CD4-positive, CD25-positive, alpha-beta regulatory T cell (primary cell): ENCODE data around the gene HDAC9. TPM values are rescaled to one million over a fixed set of nuclear protein-coding genes. Genes with fewer than 3 reads are reported as not detected.
A peak's percentile ranks its signal among the peaks of the same experiment; 100 is the strongest.
"Not testable (repeated sequence)": the region's sequence is repeated elsewhere in the genome, so short reads cannot be mapped to it uniquely, and the experiment has no call there.

Source experiments
- ATAC-seq, 2 donors: fragments of 150-1000 bp; cut with Tn5 transposase; one replicate each; pipeline ENCODE4 v1.10.0; 2021; ENCODE audit warnings: low read depth in 2 of 2, moderate number of reproducible peaks in 2 of 2, moderate library complexity in 1 of 2
- DNase-seq, 3 donors: peaks; one replicate each; pipeline versions ENCODE4 v3.0.0 to v3.0.0-alpha.2; 2012 to 2022; ENCODE audit warnings: mixed read lengths in 1 of 3
- H3K27ac ChIP-seq: one replicate; pipeline ENCODE4 v1.7.0; 2013; ENCODE audit warnings: mild to moderate bottlenecking, low read length; ENCODE audit not compliant: insufficient read depth, poor library complexity, severe bottlenecking
- H3K27me3 ChIP-seq: one replicate; pipeline ENCODE4 v1.7.0; 2013; ENCODE audit warnings: low read length; ENCODE audit not compliant: control insufficient read depth, insufficient read depth
- H3K36me3 ChIP-seq: one replicate; pipeline ENCODE4 v1.7.0; 2013; ENCODE audit warnings: mild to moderate bottlenecking, low read length, moderate library complexity; ENCODE audit not compliant: control insufficient read depth, insufficient read depth
- H3K4me1 ChIP-seq: 2 replicates; pipeline ENCODE4 v1.7.0; 2013; ENCODE audit warnings: mild to moderate bottlenecking, low read length; ENCODE audit not compliant: insufficient read depth, control insufficient read depth, poor library complexity, severe bottlenecking
- H3K4me3 ChIP-seq: one replicate; pipeline ENCODE4 v1.7.0; 2013; ENCODE audit warnings: low read depth, mild to moderate bottlenecking, low read length, moderate library complexity
- H3K9me3 ChIP-seq, 2 experiments: 1 replicate in 1 of 2; 2 replicates in 1 of 2; pipeline ENCODE4 v1.7.0; 2013; ENCODE audit warnings: low read length in 2 of 2, mild to moderate bottlenecking in 1 of 2, moderate library complexity in 1 of 2; ENCODE audit not compliant: control insufficient read depth in 2 of 2
- H3K27ac Mint-ChIP-seq, 3 donors: one replicate each; pipeline ENCODE4 v1.8.0; 2020 to 2022; ENCODE audit warnings: mild to moderate bottlenecking in 3 of 3, mixed read lengths in 3 of 3, moderate library complexity in 2 of 3
- H3K27me3 Mint-ChIP-seq: one replicate; pipeline ENCODE4 v1.8.0; 2022; ENCODE audit warnings: mild to moderate bottlenecking, mixed read lengths
- H3K36me3 Mint-ChIP-seq: one replicate; pipeline ENCODE4 v1.8.0; 2020; ENCODE audit warnings: mixed read lengths
- H3K4me1 Mint-ChIP-seq, 4 donors: one replicate each; pipeline ENCODE4 v1.8.0; 2020 to 2022; ENCODE audit warnings: mixed read lengths in 4 of 4, mild to moderate bottlenecking in 1 of 4
- H3K4me3 Mint-ChIP-seq, 4 donors: one replicate each; pipeline ENCODE4 v1.8.0; 2020 to 2022; ENCODE audit warnings: mild to moderate bottlenecking in 4 of 4, mixed read lengths in 4 of 4, moderate library complexity in 3 of 4
- H3K9me3 Mint-ChIP-seq, 7 donors: one replicate each; pipeline ENCODE4 v1.8.0; 2020 to 2022; ENCODE audit warnings: mixed read lengths in 7 of 7, mild to moderate bottlenecking in 3 of 7, moderate library complexity in 2 of 7
- polyA plus RNA-seq, 4 donors: library from polyadenylated mRNA; unstranded; fragments of 300-500 nt; fragmentation: Illumina TruSeq; gene quantifications; one replicate each; pipeline ENCODE4 v1.2.3, GENCODE V29; 2021
- total RNA-seq: library from RNA; stranded (reverse); gene quantifications from one replicate; pipeline ENCODE4 v1.2.3, GENCODE V29; 2022

The HDAC9 gene
- total and polyA plus RNA-seq, 5 donors from 2014 or later = 4.1 to 23.7 (median 10.4) TPM

DNA sequence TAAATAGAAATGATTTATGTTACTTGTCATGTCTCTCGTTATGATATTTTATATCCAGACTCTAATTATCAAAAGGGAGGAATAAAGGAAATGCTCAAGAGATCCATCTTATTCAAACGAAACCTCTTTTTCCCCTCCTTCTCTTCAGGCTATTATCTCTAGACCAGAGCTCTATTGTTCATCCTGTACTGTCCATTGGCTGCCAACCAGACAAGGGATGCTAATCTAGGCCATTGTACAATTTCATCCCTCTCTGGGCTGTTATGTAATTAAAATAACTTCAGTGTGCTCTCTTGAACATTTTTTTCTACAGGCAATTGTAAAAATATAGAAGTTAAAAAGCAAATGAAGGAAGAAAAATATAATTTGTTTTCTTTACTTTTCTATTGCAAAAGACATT lies 220.4 kb downstream of the HDAC9 start:
- no peaks in the 10 kb centered on the region for H3K36me3 ChIP-seq
- Mint-ChIP-seq H3K27me3 (no peaks in the 10 kb centered on the region), H3K4me1 (no peaks in the 10 kb centered on the region), H3K27ac (no peak overlapping the region), H3K9me3 (peaks cover 0 to 7% (median 3%) of the 10 kb centered on the region in 7 donors), H3K4me3 (no peak overlapping the region), H3K36me3 (no peaks in the 10 kb centered on the region)
- H3K27ac ChIP-seq = no peak overlapping the region
- DNase-seq (no peak), ATAC-seq (no peak)
- no peaks in the 10 kb centered on the region for H3K9me3 ChIP-seq
- H3K4me1 ChIP-seq = no peaks in the 10 kb centered on the region
- H3K4me3 ChIP-seq = no peak overlapping the region
- no peaks in the 10 kb centered on the region for H3K27me3 ChIP-seq

DNA sequence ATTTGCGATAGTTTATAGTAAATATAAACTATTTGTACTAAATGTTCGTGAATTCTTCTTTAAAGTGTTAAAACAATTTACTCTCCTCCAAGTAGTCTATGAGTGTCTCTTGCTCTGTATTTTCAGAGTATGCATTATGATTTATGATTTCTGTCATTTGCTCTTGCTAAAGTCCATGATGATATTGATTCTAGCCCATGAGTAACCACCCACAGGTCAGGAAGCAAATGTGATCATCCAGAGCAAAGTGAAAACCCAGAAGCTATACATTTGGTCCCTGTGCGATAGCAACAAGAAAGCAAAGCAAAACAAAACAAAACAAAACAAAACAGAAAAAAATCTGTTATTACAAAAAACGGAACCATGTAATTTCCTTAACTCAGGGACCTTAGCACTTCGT lies 225.9 kb downstream of the HDAC9 start:
- Mint-ChIP-seq H3K27me3 (no peaks in the 10 kb centered on the region), H3K4me1 (no peaks in the 10 kb centered on the region), H3K4me3 (no peak overlapping the region), H3K27ac (peak overlapping the region in 1 of 3 donors; percentile 2), H3K36me3 (no peaks in the 10 kb centered on the region), H3K9me3 (peaks cover 0 to 5% (median 0%) of the 10 kb centered on the region in 7 donors)
- Histone ChIP-seq H3K4me1 (no peaks in the 10 kb centered on the region), H3K36me3 (no peaks in the 10 kb centered on the region), H3K27ac (no peak overlapping the region), H3K4me3 (no peak overlapping the region), H3K9me3 (no peaks in the 10 kb centered on the region), H3K27me3 (no peaks in the 10 kb centered on the region)
- DNase-seq (no peak), ATAC-seq (no peak)

DNA sequence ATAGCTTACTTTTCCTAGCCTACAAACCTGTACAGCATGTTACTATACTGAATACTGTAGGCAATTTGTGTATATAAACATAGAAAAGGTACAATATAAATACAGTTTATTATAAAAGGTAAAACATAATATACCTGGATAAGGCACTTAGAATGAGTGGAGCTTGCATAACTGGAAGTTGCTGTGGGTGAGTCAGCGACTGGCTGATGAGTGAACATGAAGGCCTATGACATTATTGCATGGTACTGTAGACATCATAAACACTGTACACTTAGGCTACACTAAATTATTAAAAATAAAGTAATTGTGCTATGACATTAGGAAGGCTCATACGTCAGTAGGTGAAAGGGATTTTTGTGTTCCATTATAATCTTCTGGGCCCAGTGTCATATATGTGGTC lies 228.8 kb downstream of the HDAC9 start:
- H3K4me3 ChIP-seq = no peak overlapping the region
- no peaks in the 10 kb centered on the region for H3K36me3 ChIP-seq
- H3K4me1 ChIP-seq = no peaks in the 10 kb centered on the region
- H3K27me3 Mint-ChIP-seq = no peaks in the 10 kb centered on the region
- H3K36me3 Mint-ChIP-seq = no peaks in the 10 kb centered on the region
- ATAC-seq (no peak), DNase-seq (no peak)
- H3K27ac ChIP-seq = no peak overlapping the region
- H3K27ac Mint-ChIP-seq = no peak overlapping the region
- peaks cover 0 to 5% (median 0%) of the 10 kb centered on the region in 7 donors for H3K9me3 Mint-ChIP-seq
- no peak overlapping the region for H3K4me3 Mint-ChIP-seq
- H3K27me3 ChIP-seq = no peaks in the 10 kb centered on the region
- no peaks in the 10 kb centered on the region for H3K9me3 ChIP-seq
- no peaks in the 10 kb centered on the region for H3K4me1 Mint-ChIP-seq

DNA sequence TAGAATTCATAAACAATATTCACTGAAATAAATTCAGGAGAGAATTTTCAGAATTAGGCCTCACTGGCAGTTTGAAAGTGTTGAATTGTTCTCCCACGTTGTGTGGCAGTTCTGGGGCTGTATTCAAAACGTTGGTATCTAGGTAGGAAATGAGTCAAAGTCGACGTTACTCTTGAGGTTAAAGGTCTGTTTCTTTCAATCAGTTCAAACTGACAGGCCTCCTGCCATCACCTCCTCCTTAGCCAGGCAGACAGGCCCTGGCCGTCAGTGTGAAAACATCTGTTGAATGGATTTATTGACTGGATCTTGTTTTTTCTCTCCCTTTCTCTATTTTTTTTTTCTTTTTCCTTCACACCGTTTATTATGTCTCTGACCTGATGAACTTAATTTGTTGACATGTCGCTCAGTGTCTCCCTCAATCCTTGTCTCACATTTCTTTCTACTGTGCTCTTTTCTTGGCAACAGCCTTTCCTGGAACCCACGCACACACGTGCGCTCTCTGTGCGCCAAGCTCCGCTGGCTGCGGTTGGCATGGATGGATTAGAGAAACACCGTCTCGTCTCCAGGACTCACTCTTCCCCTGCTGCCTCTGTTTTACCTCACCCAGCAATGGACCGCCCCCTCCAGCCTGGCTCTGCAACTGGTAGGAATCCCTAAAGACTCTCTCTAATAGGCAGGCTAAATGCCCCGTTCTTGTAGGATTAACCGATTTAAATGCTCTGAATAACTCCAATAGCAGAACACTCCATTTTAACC lies 231.7 kb downstream of the HDAC9 start:
- H3K9me3 Mint-ChIP-seq = peaks cover 0 to 4% (median 2%) of the 10 kb centered on the region in 7 donors
- no peak overlapping the region for H3K27ac Mint-ChIP-seq
- H3K27me3 Mint-ChIP-seq = no peaks in the 10 kb centered on the region
- Histone ChIP-seq H3K4me1 (no peaks in the 10 kb centered on the region), H3K27me3 (no peaks in the 10 kb centered on the region), H3K9me3 (no peaks in the 10 kb centered on the region), H3K36me3 (no peaks in the 10 kb centered on the region), H3K4me3 (no peak overlapping the region), H3K27ac (no peak overlapping the region)
- no peak for ATAC-seq
- no peak overlapping the region for H3K4me3 Mint-ChIP-seq
- no peak for DNase-seq
- H3K4me1 Mint-ChIP-seq = no peaks in the 10 kb centered on the region
- H3K36me3 Mint-ChIP-seq = no peaks in the 10 kb centered on the region

- H3K27me3 Mint-ChIP-seq, H3K4me1 ChIP-seq, H3K9me3 Mint-ChIP-seq, H3K9me3 ChIP-seq, H3K27me3 ChIP-seq, H3K36me3 ChIP-seq, H3K27ac ChIP-seq, H3K4me1 Mint-ChIP-seq, ATAC-seq, H3K27ac Mint-ChIP-seq, H3K36me3 Mint-ChIP-seq, H3K4me3 Mint-ChIP-seq, DNase-seq, H3K4me3 ChIP-seq: not testable (repeated sequence)
These were observed 240.5 kb downstream of the HDAC9 start for GRCh38 chr7:18736012-18736411.

GRCh38 chr7:18740579-18740988 lies 245.0 kb downstream of the HDAC9 start:
- no peaks in the 10 kb centered on the region for H3K36me3 ChIP-seq
- H3K27ac Mint-ChIP-seq = no peak overlapping the region
- no peak overlapping the region for H3K4me3 ChIP-seq
- no peaks in the 10 kb centered on the region for H3K9me3 ChIP-seq
- no peaks in the 10 kb centered on the region for H3K27me3 Mint-ChIP-seq
- H3K36me3 Mint-ChIP-seq = peaks cover 5% of the 10 kb centered on the region
- H3K27me3 ChIP-seq = no peaks in the 10 kb centered on the region
- H3K4me3 Mint-ChIP-seq = no peak overlapping the region
- H3K9me3 Mint-ChIP-seq = peaks cover under 1 to 17% (median 4%) of the 10 kb centered on the region in 7 donors
- H3K4me1 ChIP-seq = no peaks in the 10 kb centered on the region
- H3K4me1 Mint-ChIP-seq = no peaks in the 10 kb centered on the region
- DNase-seq = no peak
- no peak overlapping the region for H3K27ac ChIP-seq
- ATAC-seq = no peak

DNA sequence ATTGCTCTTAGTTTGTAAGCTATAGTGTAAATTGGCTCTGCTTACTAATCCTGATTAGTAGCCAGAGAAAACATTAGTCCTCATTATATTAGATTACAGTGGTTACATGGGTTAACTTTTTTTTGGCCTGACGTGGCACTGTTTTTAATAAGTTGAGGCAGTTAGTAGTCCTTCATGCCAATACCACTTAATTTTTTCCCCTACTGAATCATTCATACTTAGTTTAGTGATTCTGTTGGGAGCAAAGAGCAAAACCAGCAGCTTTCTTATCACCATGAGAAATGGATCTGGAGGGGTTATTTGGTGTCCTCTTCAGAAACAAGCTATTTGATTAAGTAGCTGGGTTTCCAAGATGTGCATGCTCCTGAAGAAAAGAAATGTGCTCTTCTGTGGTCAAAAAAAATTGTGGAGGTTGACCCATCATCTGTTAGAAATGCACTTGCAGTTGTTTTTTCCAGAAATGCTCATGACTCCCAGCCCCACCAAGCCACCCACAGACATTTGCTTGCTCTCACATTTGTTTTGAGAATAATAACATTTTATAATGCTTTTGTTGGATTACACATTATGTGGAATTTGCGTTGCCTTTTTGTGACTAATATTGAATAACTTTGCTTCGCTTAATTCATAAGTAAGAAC lies 258.5 kb downstream of the HDAC9 start:
- H3K9me3 ChIP-seq = no peaks in the 10 kb centered on the region
- H3K27me3 ChIP-seq = no peaks in the 10 kb centered on the region
- no peaks in the 10 kb centered on the region for H3K36me3 ChIP-seq
- no peak overlapping the region for H3K27ac ChIP-seq
- no peak overlapping the region for H3K4me3 ChIP-seq
- no peaks in the 10 kb centered on the region for H3K4me1 Mint-ChIP-seq
- no peaks in the 10 kb centered on the region for H3K36me3 Mint-ChIP-seq
- H3K4me1 ChIP-seq = no peaks in the 10 kb centered on the region
- H3K27me3 Mint-ChIP-seq = no peaks in the 10 kb centered on the region
- ATAC-seq (no peak), DNase-seq (no peak)
- H3K4me3 Mint-ChIP-seq = no peak overlapping the region
- H3K27ac Mint-ChIP-seq = no peak overlapping the region
- H3K9me3 Mint-ChIP-seq = peaks cover 0 to 3% (median 0%) of the 10 kb centered on the region in 7 donors

DNA sequence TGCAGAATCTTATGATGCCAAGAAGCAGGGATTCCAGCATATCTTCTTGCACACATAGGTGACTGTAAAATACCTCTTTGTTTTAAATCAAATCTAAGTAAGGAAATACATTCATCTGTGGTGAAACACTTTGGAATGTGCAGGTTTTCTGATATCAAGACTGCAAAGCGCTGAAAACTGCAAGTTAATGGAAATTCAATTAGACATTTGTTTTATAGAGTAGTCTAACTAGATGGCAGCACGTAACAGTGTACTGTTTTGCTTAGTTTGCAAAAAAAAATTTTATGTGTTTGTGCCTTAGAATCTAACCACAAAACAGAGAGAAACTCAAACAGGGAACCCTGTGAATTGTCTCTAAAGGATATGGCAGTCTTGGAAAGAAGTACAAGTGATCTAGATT lies 259.2 kb downstream of the HDAC9 start:
- Histone ChIP-seq H3K36me3 (no peaks in the 10 kb centered on the region), H3K9me3 (no peaks in the 10 kb centered on the region), H3K4me3 (no peak overlapping the region), H3K27ac (no peak overlapping the region), H3K27me3 (no peaks in the 10 kb centered on the region), H3K4me1 (no peaks in the 10 kb centered on the region)
- Mint-ChIP-seq H3K4me1 (no peaks in the 10 kb centered on the region), H3K36me3 (no peaks in the 10 kb centered on the region), H3K4me3 (no peak overlapping the region), H3K27me3 (no peaks in the 10 kb centered on the region), H3K27ac (no peak overlapping the region), H3K9me3 (peaks cover 0 to 3% (median 0%) of the 10 kb centered on the region in 7 donors)
- DNase-seq (no peak), ATAC-seq (no peak)
